Right lobe of liver (tissue), 4 donors: Measurements from ENCODE around the gene CPEB4.

Experiments used
- POLR2A ChIP-seq: fragments of 450-650 bp; IDR thresholded peaks from one replicate; pipeline ENCODE4 v1.6.1; 2017; ENCODE audit warnings: antibody characterized with exemption, mild to moderate bottlenecking
- TF ChIP-seq, protein P1 (sequence below), 4 donors: fragments of 200-600 bp in 3 of 4; fragments of 450-650 bp in 1 of 4; IDR thresholded peaks; one replicate each; pipeline versions ENCODE4 v1.5.1 to v1.8.0; 2016 to 2022; ENCODE audit warnings: antibody characterized with exemption in 4 of 4, mild to moderate bottlenecking in 2 of 4
- donor health status: DM: no; HTN: no; CAD: no.
- donor health status: DM: no; HTN: no; CAD: no.
- donor health status: DM: no; HTN: yes; CAD: no.

- no peak for TF ChIP-seq POLR2A
- TF ChIP-seq, protein P1, sequence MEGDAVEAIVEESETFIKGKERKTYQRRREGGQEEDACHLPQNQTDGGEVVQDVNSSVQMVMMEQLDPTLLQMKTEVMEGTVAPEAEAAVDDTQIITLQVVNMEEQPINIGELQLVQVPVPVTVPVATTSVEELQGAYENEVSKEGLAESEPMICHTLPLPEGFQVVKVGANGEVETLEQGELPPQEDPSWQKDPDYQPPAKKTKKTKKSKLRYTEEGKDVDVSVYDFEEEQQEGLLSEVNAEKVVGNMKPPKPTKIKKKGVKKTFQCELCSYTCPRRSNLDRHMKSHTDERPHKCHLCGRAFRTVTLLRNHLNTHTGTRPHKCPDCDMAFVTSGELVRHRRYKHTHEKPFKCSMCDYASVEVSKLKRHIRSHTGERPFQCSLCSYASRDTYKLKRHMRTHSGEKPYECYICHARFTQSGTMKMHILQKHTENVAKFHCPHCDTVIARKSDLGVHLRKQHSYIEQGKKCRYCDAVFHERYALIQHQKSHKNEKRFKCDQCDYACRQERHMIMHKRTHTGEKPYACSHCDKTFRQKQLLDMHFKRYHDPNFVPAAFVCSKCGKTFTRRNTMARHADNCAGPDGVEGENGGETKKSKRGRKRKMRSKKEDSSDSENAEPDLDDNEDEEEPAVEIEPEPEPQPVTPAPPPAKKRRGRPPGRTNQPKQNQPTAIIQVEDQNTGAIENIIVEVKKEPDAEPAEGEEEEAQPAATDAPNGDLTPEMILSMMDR (IDR thresholded peaks at IDR 0.05) = no peak
Measured at GRCh38 chr5:173924899-173925298, 36.8 kb downstream of the CPEB4 start.
